GM21528 (cell line): ENCODE results near the gene RAB3B.
"Not testable (repeated sequence)": the region's sequence is repeated elsewhere in the genome, so short reads cannot be mapped to it uniquely, and the experiment has no call there.

ENCODE experiments used
- ATAC-seq: cut with Tn5 transposase; IDR thresholded peaks from one replicate; pipeline ENCODE4 v1.9.1; 2021; ENCODE audit warnings: mild to moderate bottlenecking, moderate library complexity; ENCODE audit not compliant: unreplicated experiment, low FRiP score

Gene RAB3B

GRCh38 chr1:51875836-51876235 lies 114.7 kb downstream of the RAB3B start:
- ATAC-seq: no peak

GRCh38 chr1:51875291-51875772 lies 115.2 kb downstream of the RAB3B start:
- no peak for ATAC-seq

GRCh38 chr1:51873270-51873669 lies 117.2 kb downstream of the RAB3B start:
- ATAC-seq: not testable (repeated sequence)

GRCh38 chr1:51871351-51871975 lies 119.0 kb downstream of the RAB3B start:
- ATAC-seq: no peak

- ATAC-seq: no peak
These were observed 119.7 kb downstream of the RAB3B start for GRCh38 chr1:51870603-51871350.

GRCh38 chr1:51867479-51868232 lies 122.8 kb downstream of the RAB3B start:
- no peak for ATAC-seq

GRCh38 chr1:51863384-51863783 lies 127.1 kb downstream of the RAB3B start:
- ATAC-seq: peak; percentile 64

- ATAC-seq: no peak
These were observed 128.8 kb downstream of the RAB3B start for GRCh38 chr1:51861669-51862068.

- no peak for ATAC-seq
These were observed 130.8 kb downstream of the RAB3B start for GRCh38 chr1:51859735-51860134.

- no peak for ATAC-seq
These were observed 131.2 kb downstream of the RAB3B start for GRCh38 chr1:51859333-51859732.

- no peak for ATAC-seq
These were observed 131.6 kb downstream of the RAB3B start for GRCh38 chr1:51858892-51859291.
